Measurements from ENCODE around the gene WNT7A.

The WNT7A gene

DNA sequence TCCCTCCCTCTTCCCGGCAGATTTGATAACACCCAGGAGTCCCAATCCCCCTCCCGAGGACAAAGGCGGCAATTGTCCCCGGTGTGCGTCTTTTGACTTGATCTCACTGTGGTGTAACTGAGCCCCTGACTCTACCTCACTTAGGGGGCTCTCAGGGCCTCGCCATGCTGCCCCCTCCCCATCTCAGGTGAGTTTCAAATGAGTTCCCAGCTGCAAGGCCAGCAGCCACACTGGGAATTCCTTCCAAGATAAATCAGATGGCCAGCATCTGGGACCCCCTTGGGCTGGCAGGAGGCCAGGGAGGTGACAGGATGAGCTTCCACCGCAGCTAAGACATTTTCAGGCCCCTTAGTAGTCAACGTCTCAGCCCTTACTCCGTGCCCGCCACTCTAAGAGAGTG is 35.0 kb downstream of the WNT7A start:
- DNase-seq: no peak

DNA sequence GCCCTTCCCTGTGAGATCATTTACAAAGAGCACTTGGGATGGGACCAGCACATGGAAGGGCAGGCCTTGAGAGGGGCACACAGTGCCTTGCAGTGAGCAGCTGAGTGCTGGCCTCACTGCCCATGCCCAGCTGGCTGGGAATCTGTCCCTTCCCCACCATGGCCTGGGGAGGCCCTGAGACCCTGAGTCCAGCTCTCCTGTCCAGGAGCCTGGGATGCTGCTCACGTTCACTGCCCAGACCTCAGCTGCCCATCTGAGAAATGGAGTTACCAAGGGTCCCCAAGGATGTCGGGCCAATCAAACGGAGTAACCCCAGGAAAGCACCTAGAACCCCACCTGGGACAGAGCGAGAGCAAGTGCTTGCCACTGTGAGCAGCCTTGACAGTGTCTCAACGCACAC is 35.6 kb downstream of the WNT7A start:
- DNase-seq: no peak

DNA sequence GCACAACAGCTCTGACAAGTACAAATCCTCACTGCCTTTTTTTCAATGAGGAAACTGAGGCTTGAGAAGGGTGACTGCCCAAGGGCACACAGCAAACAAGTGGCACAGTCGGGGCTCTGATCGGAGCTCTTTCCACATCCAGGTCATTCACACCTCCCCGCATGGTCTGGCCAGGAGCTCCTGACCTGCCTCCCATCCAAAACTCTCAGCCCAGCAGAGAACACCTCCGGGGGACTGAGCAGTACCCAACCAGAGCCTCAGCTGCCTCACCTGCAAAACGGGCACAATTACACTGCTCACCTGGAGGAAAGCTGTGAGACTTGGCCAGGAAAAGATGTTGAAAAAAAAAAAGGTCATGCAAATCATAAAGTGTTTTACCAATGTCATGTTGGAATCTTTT is 36.5 kb downstream of the WNT7A start:
- DNase-seq: no peak

DNA sequence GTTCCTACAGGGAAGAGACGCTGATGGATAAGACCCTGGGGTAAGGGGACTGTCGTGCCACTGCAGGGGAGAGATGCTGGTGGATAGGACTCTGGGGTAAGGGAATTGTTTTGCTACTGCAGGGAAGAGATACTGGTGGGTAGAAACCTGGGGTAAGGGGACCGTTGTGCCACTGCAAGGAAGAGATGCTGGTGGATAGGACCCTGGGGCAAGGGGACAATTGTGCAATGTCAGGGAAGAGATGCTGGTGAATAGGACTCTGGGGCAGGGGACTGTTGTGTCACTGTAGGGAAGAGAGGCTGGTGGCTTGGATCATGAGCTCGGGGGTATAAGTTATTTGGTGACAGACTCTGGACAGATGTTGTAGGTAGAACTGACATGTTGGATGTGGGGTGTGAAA is 37.6 kb downstream of the WNT7A start:
- no peak for DNase-seq

DNA sequence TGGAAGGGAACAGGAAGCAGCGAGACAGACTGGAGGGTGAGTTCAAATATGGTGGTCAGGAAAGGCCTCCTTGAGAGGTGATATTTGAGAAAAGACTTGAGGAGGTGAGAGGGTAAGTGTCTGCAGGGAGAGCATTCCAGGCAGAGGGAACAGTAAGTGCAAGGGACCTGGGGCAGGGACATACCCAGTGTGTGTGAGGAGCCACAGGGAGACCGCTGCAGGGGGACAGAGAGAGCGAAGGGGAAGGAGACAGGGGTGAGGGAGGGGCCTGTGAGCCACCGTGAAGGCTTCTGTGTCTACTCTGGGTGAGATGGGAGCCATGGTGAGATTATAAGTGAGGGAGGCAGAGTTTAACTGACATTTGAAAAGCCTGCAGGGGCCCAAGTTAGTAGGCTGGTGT is 38.0 kb downstream of the WNT7A start:
- no peak for DNase-seq

DNA sequence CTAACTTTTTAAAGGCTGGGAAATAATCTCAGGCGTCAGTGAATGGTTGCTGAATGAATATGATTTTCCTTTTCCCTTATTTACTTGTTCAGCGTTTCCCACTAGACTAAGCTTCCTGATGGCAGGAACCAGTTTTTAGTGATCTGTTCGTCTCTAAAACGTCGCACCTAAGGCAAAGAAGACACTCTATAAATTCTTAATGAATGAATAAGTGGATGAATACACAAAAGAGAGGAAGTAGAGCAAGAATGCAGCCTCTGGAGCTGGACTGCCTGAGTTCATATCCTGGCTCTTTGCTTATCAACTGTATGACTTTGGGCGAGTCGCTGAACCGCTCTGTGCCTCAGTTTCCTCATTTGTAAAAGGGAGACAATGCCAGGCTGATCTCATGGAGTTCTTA is 38.7 kb downstream of the WNT7A start:
- no peak for DNase-seq

DNA sequence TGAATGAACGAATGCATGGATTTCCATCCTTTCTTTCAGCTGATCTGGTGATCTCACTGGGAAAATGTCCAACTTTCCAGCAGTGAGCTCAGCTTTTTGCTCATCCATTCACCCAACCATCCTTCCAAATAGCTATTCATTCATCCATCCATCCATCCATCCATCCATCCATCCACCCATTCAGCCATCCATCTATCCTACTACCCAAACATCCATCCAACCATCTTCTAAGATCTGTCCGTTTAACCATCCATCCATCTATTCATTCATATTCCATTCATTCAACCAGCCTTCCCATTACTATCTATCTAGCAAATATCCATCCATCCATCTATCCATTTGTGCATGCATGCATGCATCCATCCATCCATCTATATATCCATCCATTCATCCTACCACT is 39.4 kb downstream of the WNT7A start:
- no peak for DNase-seq

DNA sequence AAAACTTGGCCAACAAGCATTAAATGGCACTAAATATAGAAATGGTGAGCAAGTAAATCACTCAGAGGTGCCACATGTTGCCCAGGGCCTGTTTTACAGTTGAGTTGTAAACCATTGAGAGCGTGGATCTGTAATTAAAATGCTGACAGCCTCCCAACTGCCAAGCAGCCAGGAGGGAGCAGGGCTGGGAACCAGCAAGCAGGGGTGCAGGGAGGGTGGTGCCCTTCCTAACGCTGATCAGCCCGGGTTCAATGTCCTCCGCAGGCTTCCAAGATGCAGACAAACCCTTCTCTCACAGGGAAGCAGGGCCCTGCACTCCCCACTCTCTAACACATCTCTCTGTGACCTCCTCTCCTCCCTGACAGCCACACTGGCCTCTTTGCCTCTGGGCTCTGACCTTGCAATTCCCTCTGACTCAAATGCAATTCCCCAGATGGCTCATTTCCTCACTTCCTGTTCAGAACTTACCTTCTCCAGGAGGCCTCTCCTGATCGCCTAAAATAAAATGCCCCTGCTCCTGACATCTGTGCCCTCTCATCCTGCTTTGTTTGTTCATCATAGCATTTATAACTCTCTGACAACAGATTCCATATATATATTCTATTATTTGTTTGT is 40.0 kb downstream of the WNT7A start:
- DNase-seq: no peak

DNA sequence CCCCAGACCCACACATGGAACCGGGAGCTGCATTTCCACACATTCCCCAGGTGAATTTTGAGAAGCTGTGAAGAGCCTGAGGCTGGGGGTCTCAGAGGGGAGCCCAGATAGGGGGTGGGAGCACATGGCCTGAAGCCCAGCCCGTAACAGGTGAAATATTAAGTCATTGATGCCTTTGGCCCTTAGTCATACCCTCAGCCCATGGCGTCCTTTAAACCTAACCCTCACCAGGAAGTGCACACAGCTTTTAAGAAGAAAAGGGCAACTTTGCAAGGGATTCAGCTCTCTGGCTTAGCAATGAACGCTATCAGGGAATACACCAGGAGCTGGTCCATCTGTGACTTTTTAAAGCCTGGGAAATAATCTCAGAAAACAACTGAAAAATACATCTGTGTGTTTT is 40.6 kb downstream of the WNT7A start:
- no peak for DNase-seq

DNA sequence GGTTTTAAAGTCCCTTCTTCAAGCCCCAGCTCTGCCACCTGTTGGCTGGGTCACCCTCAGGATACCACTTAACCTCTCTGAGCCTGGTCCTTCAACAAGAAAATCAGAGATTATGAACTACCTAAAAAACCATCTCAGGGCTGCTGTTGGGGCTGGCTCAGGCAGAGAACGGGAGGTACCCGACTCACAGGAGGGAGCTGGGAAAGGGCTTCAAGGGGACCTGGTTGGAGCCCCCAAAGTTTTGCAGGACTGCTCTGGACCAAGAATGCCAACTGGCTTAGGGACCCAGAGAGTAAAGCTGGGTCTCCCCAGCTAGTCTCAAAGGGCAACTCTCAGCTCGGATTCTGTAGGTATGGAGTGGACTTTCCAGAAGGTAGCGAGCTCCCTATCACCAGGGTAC is 41.5 kb downstream of the WNT7A start:
- no peak for DNase-seq

DNA sequence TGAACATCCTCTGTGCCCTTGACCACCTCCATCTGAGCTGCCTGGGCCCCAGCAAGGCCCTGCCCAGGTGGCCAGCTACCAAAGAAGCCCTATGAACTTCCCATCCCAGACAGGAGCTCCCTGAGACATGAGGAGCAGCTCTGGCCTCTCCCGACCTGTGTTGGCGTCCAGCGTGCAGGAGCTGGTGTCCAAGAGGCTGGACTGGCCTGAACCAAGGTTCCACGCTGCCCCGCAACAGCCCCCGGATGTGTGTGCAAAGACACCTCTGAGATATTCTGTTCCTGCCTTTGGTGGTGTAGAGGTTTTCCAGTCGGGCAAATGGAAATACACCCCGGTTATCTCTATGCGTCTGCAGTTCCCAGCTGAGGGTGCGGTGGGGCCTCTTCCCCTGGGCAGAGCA is 42.1 kb downstream of the WNT7A start:
- DNase-seq: no peak

DNA sequence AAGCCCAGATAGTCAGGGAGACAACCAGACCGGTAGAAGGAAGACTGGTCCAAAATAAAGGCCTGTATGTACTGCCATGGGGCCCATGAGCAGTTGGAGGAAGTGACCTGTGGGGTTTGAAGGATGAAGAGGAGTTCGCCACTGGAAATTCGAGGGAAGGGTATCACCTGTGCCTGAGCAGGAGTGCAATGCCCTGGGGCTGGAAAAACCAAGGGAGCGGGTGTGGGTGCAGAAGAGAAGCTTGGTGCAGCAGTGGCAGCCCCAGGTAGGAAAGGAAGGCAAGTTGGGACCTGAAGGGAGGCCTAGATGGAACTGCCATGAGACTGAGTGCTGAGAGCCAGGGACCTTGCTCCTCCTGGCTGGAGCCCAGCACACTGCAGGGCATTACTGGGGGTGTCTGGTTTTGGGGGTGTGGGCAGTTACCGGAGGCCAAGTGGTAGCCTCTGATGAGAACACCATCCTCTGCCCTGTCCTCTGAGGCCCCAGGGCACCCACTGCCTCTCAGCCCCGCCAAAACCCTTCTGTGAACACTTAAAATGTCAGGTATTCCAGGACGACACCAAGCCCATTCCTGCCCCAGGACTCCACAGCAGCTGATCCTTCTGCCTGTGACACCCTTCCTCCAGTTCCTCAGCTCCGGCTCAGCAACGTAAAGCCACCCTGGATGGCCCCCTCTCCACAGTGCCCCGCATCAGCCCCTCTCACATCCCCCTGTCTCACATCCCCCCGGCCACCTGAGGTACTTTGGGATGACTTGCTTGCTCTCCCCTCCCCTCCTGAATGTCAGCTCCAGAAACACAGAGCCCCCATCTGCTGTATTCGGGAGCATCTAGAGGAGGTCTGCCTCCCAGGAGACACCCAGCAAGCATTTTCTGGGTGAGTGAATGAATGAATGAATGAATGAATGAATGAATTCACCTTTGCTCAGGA is 42.9 kb downstream of the WNT7A start:
- DNase-seq: no peak

DNA sequence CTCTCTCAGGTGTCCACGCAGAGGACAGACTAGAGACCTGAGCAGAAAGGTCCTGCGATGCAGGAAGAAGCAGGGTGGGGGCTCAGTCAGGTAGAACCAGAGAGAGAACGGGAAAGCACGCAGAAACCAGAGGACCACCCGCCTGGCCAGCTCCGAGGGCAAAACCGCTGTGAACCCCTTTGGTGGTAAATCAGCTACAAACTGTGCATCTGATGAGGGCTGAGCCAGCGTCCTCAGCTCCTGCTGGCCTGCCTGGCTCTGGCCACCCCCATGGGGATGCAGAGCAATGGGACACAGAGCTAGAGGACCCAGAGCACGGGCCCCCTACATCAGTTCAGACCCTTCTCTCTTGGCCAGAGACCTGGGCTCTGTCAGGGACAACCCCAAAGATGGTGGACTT is 44.6 kb downstream of the WNT7A start:
- DNase-seq: no peak

DNA sequence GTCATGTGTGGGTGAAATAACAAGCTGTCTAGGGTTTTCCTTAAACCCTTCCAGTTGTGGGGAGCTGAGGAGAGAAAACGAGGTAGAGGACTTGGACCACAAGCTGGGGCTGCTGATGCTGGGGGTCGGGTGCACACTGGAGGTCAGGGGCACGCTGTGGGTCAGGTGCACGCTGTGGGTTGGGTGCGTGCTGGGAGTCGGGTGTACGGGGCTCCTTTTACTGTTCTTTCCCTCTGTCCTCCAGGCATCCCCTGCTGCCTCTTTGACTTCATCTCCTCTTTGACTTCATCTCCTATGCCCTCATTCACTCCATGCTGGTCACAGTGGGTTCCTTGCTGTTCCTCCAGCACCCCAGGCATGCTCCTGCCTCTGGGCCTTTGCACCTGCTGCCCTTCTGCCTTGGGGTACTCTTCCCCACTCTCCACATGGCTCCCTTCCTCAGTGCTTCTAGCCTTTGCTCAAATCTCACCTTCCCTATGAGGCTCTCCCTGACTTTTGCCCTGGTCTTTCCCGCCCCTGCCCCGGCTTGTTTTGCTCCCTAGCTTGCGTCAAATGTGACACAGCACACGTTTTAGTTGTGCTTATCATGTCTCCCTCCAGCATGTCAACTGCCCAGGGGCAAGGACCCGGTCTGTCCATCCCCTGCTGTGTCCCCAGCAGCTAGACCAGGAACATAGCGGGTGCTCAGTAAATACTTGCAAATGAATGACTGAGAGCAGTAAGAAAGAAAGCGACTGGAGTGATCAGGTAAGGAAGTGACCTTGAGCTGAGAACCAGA is 45.4 kb downstream of the WNT7A start:
- DNase-seq: no peak

DNA sequence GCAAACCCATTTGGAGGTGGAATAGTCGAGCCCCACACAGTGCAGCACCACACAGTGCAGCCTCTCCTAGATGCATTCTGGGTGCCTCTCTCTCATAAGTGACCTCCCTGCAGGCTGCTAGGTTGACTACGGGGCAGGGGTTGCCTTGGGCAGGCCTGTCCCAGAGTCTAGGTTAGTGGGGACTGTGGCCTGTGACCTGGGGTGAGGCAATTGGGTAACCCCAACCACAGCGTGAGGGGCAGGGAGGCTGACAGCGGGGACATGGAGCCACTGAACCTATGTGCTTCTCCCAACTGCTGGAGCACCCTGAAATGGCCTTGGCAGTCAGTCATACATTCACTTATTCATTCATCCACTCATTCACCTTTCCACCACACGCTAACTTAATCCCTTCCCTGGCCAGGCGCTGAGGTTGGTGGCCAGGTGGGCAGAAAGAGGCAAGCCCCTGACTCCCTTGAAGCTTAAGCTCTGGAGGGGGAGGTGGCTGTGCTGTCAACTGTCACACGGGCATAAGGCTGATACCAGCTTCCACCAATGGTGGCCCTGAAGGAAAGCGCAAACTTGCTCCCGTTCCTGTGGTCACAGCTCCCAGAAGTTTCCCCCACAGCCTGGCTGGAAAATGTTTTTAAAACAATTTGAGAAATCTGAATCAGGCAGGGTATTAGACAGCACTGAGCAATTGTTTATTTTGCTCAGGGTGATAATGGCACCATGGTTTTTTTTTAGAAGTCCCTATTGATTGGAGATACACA is 46.2 kb downstream of the WNT7A start:
- DNase-seq: no peak

DNA sequence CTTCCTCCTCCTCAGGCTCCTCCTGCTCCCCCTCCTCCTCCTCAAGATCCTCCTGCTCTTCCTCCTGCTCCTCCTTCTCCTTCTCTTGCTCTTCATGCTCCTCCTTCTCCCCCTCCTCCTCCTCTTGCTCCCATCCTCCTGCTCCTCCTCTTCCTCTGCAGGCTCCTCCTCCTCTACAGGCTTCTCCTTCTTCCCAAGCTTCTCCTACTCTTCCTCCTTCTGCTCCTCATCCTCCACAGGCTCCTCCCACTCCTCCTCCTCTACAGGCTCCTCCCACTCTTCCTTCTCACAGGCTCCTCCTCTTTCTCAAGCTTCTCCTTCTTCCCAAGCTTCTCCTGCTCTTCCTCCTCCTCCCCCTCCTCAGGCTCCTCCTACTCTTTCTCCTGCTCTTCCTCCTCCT is 47.7 kb downstream of the WNT7A start:
- no peak for DNase-seq

DNA sequence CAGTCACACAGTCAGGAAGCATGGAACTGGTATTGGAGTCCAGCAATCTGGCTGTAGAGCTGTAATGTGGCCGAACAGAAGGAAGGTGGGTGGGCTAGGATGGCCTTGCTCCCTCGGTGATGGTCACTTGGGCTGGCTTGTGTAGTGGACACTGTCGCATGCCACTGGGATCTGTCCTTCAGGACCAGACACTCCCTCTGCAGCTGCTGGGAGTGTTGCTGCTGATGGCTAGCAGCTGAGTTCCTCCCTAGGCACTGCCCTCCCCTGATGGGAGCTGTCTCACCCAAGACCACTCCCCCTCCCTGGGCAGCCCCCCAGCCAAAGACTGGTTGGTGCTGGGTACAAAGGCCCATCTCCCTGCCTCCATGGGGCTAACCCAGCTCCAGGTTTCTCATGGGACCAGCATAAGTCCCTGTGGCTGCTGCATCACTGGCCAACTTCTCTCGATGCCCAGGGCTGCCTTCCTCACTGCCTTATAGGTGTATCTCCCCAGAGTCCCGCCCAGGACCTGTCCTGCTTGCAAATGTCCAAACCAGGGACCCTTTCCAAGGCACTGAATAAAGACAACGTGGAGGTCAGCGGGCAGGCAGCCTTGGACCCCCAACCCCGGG is 48.4 kb downstream of the WNT7A start:
- DNase-seq: no peak

DNA sequence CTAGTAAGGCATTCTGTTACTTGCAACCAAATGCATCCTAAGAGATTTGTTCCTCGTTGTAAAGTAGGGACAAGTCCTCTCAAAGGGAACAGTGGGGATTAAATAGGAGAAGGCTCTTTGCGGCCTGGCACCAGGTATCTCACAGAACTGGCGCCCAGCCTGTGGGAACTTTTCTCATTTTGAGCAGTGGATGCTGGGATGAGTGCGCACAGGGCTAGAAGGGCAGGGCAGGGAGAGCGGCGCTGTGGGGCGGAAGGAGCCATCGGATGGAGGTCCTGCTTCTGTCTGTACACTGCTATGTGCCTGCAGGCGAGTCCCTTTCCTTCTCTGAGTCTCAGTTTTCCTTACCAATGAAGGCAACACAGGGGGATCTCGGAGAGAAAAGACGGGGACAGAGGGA is 50.6 kb downstream of the WNT7A start:
- DNase-seq: no peak

DNA sequence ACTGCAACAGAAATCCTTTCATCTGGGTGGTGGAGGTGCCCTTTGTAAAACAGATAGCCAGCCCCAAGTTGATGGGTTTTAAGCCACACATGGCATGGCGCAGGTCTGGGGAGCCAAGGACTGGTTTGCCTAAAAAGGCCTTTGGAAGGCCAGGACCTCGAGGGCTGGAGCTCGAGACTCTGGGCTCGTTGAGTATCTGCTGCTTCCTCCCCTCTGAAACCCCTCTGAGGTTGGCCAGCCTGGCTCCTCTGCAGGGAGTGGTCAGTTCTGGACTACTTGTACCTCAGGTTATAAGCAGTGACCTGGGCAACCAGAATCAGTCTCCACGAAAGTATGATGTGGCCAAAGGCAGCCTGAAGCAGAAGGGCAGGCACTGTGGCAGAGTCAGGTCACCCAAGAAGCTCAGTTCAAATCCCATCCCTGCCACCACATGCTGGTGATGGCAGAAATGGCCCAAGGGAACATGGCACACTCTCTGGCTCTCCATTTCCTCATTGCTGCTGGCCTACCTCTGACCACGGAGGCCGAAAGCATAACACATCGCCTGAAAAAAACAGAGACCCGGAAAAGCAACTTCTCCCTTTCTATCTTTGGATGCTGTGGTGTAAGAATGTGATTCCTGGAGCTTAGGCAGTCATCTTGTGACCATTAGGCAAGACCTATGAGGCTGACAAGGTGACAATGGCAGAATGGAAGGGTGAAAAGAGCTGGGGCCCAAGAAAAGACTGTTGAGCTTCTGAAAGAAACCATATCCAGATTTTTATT is 51.2 kb downstream of the WNT7A start:
- DNase-seq: no peak

DNA sequence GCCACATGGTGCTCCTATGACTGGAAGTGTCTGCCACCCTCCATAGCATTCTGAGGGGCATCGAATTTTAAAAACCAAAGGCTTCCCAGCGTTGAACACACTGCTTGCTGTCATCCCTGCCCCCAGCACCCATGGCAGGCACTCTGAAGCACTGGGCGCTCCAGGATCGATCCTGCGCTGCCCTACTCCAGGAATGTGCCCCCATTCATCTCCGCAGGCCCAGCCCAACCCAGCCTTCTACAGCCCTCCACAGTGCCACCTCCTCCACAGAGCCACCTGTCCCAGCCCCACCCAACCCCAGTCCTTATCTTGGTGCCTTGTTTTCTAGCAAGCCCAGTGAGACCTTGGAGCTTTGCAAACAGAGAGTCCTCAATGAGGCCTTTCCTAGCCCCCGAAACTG is 52.2 kb downstream of the WNT7A start:
- no peak for DNase-seq

DNA sequence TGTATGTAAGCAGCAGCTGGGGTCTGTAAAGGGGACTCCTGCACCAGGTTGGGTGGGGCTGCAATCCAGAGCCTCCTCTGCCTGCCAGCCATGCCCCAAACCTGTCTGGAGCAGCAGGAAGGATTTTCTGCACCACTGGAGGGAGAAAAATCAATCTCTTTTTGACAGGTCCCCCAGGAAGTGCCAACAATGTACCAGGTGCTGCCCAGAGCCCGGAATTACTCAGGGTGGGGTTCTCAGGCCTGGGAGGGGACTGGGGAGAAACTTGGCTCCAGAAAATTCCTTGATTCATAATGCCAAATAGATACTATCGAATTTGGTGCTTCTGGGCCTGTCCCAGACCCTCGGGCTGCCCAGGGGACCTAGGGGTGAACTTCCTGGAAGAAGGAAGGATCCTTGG is 52.6 kb downstream of the WNT7A start:
- DNase-seq: no peak

DNA sequence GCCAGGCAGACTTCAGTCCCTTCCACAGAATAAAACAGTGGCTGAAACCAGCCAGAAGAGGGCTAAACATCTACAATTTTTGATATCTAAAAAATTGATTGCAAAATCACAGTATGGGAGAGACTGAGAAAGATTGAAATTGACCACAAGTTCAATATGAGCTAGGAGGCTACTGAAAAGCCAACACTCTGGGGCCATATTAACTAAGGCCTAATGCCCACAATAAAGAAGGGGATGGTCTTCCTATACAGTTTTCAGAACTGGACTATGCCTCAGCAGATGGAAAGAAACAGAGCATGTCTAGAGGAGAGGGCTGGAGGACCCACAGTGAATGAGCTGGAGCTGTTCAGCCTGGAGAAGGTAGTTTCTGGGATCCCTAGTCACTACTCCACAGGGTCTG is 53.2 kb downstream of the WNT7A start:
- no peak for DNase-seq

All from central memory CD4-positive, alpha-beta T cell (primary cell).